ENCODE measurements around the gene C1orf53. TPM values are rescaled to one million over a fixed set of nuclear protein-coding genes. Genes with fewer than 3 reads are reported as not detected.
"Not testable (repeated sequence)": the region's sequence is repeated elsewhere in the genome, so short reads cannot be mapped to it uniquely, and the experiment has no call there.

C1orf53 gene
- 1 to 10 TPM in 1 of 4 donors, not detected in 3; 9.9 TPM for total RNA-seq

- Histone ChIP-seq H3K36me3 (no peaks in the 10 kb centered on the region), H3K4me1 (peaks cover 0 to 9% (median 0%) of the 10 kb centered on the region in 4 donors), H3K27ac (peak within 1 kb of the TSS; percentile 63 to 92 (median 83)), H3K9me3 (no peaks in the 10 kb centered on the region), H3K4me3 (peak within 1 kb of the TSS; percentile 72 to 92 (median 81)), H3K27me3 (peaks cover 0 to 3% of the 10 kb centered on the region in 2 donors)
- peak; percentile 72 to 93 (median 92) for DNase-seq
- TF ChIP-seq POLR2A (IDR thresholded peaks at IDR 0.05), result peak; percentile 23 to 39
- TF ChIP-seq, protein P1, sequence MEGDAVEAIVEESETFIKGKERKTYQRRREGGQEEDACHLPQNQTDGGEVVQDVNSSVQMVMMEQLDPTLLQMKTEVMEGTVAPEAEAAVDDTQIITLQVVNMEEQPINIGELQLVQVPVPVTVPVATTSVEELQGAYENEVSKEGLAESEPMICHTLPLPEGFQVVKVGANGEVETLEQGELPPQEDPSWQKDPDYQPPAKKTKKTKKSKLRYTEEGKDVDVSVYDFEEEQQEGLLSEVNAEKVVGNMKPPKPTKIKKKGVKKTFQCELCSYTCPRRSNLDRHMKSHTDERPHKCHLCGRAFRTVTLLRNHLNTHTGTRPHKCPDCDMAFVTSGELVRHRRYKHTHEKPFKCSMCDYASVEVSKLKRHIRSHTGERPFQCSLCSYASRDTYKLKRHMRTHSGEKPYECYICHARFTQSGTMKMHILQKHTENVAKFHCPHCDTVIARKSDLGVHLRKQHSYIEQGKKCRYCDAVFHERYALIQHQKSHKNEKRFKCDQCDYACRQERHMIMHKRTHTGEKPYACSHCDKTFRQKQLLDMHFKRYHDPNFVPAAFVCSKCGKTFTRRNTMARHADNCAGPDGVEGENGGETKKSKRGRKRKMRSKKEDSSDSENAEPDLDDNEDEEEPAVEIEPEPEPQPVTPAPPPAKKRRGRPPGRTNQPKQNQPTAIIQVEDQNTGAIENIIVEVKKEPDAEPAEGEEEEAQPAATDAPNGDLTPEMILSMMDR (IDR thresholded peaks at IDR 0.05), result peak in 3 of 6 experiments; percentile 4 to 28 (median 25)
These were observed at the start of gene C1orf53 for GRCh38 chr1:197902454-197903195. C1orf53 (plus strand) TSS chr1:197902630; CDS start chr1:197902650, 20 bp downstream.

GRCh38 chr1:197855751-197856150 is 46.7 kb upstream of the C1orf53 start:
- H3K36me3 ChIP-seq, DNase-seq, H3K9me3 ChIP-seq, H3K4me1 ChIP-seq, H3K27ac ChIP-seq, H3K4me3 ChIP-seq, H3K27me3 ChIP-seq: not testable (repeated sequence)

DNA sequence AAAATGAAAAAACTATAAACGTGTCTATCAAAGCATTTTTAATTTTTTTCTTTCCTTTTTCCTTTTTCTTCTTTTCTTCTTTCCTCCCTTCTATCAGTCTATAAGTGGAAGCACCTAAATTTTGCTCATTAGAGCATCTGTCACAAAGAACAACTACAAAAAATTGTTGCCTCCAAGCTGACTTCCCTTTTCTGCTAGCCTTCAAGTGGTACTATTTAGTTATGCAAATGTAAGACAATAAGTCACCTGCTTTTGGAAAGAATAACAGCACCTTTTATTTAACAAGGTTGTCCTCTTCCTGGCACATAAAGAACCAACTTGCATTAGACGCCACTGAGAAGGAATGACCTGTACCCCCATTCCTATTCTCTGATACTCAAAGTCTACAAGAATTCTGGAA is 45.0 kb upstream of the C1orf53 start:
- TF ChIP-seq, protein P1 (IDR thresholded peaks at IDR 0.05), result no peak
- TF ChIP-seq POLR2A (IDR thresholded peaks at IDR 0.05), result no peak
- no peaks in the 10 kb centered on the region for H3K36me3 ChIP-seq

DNA sequence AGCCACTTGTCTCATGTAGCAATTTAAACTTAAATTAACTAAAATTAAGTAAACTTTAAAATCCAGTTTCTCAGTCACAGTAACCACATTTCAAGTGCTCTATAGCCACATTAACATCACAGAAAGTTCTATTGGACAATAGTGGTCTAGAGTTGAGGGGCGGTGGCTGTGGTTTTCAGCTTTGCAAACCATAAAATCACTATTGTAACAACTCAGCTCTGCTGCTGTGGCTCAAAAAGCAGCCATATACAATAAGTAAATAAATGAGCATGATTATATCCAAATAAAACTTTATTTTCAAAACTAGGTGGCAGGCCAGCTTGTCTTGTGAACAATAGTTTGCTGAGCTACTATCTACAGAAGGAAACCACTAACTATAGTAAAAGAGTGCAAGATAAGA is 43.4 kb upstream of the C1orf53 start:
- Histone ChIP-seq H3K9me3 (no peaks in the 10 kb centered on the region), H3K36me3 (no peaks in the 10 kb centered on the region), H3K4me3 (no peak overlapping the region), H3K4me1 (no peaks in the 10 kb centered on the region), H3K27ac (no peak overlapping the region), H3K27me3 (no peaks in the 10 kb centered on the region)
- no peak for DNase-seq
- no peak for TF ChIP-seq POLR2A (IDR thresholded peaks at IDR 0.05)
- TF ChIP-seq, protein P1 (IDR thresholded peaks at IDR 0.05), result no peak

More for the DNA sequence above, 45.0 kb upstream of the C1orf53 start:
- Histone ChIP-seq H3K4me3 (no peak overlapping the region), H3K4me1 (no peaks in the 10 kb centered on the region), H3K27ac (no peak overlapping the region), H3K27me3 (no peaks in the 10 kb centered on the region), H3K9me3 (no peaks in the 10 kb centered on the region)
- DNase-seq, result no peak

- no peaks in the 10 kb centered on the region for H3K9me3 ChIP-seq
- no peaks in the 10 kb centered on the region for H3K36me3 ChIP-seq
- no peak overlapping the region for H3K27ac ChIP-seq
- no peak overlapping the region for H3K4me3 ChIP-seq
- no peaks in the 10 kb centered on the region for H3K27me3 ChIP-seq
- TF ChIP-seq, protein P1 (IDR thresholded peaks at IDR 0.05), result no peak
- no peak for TF ChIP-seq POLR2A (IDR thresholded peaks at IDR 0.05)
- no peak for DNase-seq
- no peaks in the 10 kb centered on the region for H3K4me1 ChIP-seq
These were observed 40.2 kb upstream of the C1orf53 start for GRCh38 chr1:197862221-197862620.

DNA sequence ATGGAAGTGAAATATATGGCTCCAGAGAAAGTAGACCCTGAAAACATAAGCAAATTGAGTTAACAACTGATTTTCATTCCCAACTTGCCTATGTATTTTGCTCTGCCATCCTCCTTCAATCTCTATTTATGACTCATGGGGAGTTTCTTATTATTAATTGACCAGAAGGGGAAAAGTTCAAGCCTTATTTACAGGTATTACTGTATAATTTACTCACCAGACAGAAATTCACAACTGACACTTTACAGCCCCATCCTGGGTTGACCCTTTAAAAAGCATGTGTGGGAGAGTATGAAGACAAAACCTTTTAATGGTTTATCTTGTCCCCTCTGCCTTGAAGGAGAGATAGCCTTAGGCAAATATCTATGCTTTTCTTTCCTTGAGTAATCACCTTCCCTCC is 39.8 kb upstream of the C1orf53 start:
- TF ChIP-seq, protein P1 (IDR thresholded peaks at IDR 0.05), result no peak
- TF ChIP-seq POLR2A (IDR thresholded peaks at IDR 0.05), result no peak
- DNase-seq, result no peak
- no peaks in the 10 kb centered on the region for H3K9me3 ChIP-seq
- no peaks in the 10 kb centered on the region for H3K4me1 ChIP-seq
- H3K36me3 ChIP-seq, result no peaks in the 10 kb centered on the region
- H3K27ac ChIP-seq, result no peak overlapping the region
- H3K27me3 ChIP-seq, result no peaks in the 10 kb centered on the region
- no peak overlapping the region for H3K4me3 ChIP-seq
